Neural cell (in vitro differentiated cells): Measurements from ENCODE around the gene KIF2A.

Experiments
- EP300 ChIP-seq: fragments of 450-650 bp; conservative IDR thresholded peaks from 2 replicates; pipeline ENCODE4 v1.6.1; 2014; ENCODE audit warnings: antibody characterized with exemption, mild to moderate bottlenecking, moderate library complexity; ENCODE audit not compliant: poor library complexity, severe bottlenecking
- EZH2 ChIP-seq: fragments of 200-600, 300-800 bp; shearing (Covaris generic), sonication (generic); IDR thresholded peaks from 2 replicates; pipeline ENCODE4 v1.6.1; 2014; ENCODE audit warnings: antibody characterized with exemption, low read length, borderline replicate concordance, mild to moderate bottlenecking; ENCODE audit not compliant: insufficient read depth, poor library complexity, severe bottlenecking
- POLR2AphosphoS5 ChIP-seq: IDR thresholded peaks from 2 replicates; pipeline ENCODE4 v1.6.1; 2012
- TAF1 ChIP-seq: IDR thresholded peaks from 2 replicates; pipeline ENCODE4 v1.6.1; 2012; ENCODE audit warnings: low read depth
- TF ChIP-seq, protein P1 (sequence below): fragments of 450-650 bp; IDR thresholded peaks from 2 replicates; pipeline ENCODE4 v1.5.1; 2014; ENCODE audit warnings: antibody characterized with exemption, mild to moderate bottlenecking, moderate library complexity; ENCODE audit not compliant: poor library complexity, severe bottlenecking

DNA sequence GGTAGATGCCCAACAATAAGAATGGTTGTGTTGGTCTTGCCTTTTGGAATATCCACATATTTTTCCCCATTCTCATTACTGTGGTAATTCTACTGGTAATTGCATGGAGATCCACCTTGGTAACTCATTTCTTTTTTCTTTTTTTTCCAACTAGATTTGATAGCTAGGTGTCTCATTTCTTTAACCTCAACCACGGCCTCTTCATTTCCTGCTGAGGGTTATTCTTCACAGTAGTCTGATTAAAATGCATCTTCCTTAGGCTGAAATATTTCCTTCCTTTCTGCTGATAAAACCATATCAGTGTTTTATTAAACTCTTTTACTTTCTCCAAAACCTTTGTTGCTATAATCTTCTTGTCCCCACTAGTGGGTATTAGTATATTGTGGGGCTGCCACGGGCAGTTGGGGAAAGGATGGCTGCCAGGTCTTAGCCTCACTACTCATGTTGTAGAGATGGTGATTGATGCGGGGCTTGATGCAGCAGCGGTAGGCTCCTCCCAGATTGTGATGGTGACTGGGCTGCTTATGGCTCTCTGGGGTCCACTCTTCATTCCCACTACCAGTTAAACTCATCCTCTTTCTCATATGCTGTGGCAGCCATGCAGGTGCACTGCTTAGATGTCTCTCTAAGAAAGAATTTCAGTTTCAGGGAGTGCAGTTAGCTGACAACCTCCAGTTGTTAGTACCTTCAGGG is 35.9 kb downstream of the KIF2A start:
- TF ChIP-seq, protein P1, sequence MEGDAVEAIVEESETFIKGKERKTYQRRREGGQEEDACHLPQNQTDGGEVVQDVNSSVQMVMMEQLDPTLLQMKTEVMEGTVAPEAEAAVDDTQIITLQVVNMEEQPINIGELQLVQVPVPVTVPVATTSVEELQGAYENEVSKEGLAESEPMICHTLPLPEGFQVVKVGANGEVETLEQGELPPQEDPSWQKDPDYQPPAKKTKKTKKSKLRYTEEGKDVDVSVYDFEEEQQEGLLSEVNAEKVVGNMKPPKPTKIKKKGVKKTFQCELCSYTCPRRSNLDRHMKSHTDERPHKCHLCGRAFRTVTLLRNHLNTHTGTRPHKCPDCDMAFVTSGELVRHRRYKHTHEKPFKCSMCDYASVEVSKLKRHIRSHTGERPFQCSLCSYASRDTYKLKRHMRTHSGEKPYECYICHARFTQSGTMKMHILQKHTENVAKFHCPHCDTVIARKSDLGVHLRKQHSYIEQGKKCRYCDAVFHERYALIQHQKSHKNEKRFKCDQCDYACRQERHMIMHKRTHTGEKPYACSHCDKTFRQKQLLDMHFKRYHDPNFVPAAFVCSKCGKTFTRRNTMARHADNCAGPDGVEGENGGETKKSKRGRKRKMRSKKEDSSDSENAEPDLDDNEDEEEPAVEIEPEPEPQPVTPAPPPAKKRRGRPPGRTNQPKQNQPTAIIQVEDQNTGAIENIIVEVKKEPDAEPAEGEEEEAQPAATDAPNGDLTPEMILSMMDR, result no peak
- TF ChIP-seq TAF1 (no peak), EP300 (no peak), POLR2AphosphoS5 (no peak), EZH2 (no peak)
